Cardiac septum (tissue), 1 donor: ENCODE data around the gene PC. TPM values are rescaled to one million over a fixed set of nuclear protein-coding genes. Genes with fewer than 3 reads are reported as not detected.

Source experiments
- DNase-seq: peaks from one replicate; pipeline ENCODE4 v3.0.0-alpha.2; 2020; ENCODE audit warnings: low spot score
- intact Hi-C: fragments of 100-400 bp; cut with DNase I; formaldehyde crosslinking; loops from one replicate; pipeline ENCODE4 v1.14.0; 2022
- total RNA-seq: library from RNA; stranded (reverse); fragmentation: NEBNext Ultra II Directional; extraction: Animal tissue kit (Norgen Biotek cat#: 25700); gene quantifications from one replicate; pipeline ENCODE4 v1.2.1, GENCODE V29; 2021
- donor health status: DM: no; HTN: no; CAD: no.

PC gene
- total RNA-seq, 1 donor from 2014 or later = 12.1 TPM

DNA sequence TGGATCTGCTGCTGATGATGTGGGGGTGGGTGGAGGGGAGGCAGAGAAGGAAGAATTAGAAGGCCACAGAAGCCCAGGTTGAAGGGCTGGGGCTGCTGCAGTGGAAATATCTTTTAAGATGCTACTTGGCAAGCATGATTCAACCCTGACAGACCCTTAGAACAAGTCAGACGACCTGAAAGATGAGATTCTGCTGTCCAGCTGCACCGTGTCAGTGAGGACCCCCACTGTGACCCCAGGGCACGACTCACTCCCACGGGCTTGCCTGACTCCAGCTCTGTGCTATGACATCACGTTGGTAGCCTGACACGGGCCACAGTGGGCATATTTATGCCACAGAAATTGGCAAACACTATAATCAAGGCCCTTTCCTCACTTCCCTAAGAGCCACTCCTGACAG lies 65.3 kb downstream of the PC start:
- intact Hi-C loops = no loop called here
- no peak for DNase-seq

DNA sequence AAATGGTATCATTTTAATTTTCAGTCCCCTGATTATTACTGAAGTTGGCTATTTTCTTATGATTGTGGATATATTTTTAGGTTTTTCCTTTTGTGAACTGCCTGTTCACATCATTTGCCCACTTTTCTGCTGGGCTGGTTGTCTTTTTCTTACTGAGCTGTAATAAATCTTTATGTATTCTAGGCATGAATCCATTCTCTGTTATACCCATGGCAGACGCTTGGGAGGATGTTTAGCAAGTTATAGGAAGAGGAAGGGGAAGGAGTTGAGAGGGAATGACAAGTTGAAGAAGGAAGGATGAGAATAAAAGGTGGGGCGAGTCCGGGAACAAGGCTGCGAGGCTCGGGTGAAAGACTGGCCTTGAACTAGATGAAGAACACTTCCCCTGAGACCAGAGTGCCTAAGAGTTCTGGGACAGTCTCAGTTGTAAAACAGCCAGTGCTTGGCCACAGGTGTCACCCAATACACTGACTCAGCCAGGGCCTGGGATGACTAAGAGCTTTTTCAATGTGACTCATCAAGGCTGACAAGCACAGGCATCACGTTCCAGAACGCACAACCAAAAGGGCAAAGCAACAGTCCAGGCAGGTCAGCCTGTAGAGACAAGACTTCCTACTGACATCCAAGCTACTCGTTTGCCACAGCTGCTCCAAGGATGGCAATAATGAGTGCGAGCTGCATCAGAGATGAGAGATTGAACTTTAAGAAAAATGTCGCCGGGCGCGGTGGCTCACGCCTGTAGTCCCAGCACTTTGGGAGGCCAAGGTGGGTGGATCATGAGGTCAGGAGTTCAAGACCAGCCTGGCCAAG lies 66.1 kb downstream of the PC start:
- no peak for DNase-seq
- intact Hi-C loops = no loop called here

DNA sequence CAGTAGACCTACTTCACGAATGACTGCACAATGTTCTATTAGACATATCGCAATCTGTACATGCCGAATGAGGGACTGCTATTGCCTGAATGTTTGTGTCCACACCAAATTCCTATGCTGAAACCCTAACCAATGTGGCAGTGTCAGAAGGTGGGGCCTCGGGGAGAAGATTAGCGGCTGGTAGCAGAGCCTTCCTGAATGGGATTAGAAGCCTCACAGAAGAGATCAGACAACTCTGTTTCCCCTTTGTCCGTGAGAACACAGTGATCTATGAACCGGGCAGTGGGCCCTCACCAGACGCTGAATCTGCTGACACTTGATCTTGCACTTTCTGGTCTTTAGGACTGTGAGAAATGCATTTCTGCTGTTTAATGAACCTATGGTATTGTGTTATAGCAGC lies 68.2 kb downstream of the PC start:
- intact Hi-C loops = no loop called here
- no peak for DNase-seq

DNA sequence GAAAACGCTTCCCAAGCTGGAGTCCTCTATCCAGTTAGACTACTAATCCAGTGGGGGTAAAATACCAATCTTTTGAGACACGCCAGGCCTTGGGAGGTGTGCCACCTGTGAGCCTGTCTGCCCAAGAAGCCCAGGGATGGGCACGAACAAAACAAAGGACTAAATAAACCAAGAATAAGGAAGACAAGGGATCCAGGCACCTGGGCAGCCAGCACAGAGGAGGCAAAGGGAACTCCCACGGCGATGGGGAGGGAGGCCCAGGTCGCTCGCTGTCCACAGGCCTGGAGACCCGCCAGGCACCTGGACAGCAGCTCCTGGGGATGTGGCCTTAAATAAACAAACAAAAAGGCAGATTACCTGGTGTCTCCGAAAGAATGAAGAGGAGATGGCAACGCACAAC lies 69.9 kb downstream of the PC start:
- intact Hi-C loops = no loop called here

DNA sequence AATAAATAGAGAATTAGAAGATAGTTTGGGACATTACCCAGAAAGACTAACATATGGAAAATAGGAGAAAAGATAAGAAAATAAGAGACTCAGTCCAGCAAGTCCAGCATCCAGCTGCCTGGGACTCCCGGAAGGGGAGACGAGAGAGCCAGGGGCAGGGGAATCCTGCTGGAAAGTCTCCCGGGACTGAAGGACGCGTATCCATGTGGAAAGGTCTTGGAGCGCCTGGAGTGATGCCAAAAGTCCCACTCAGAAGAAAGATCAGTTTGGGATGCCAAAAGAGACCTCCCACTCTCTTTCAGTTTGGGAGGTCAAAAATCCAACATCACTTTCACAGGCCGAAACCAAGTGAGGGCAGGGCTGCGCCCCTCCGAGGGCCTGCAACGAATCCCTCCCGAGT lies 70.7 kb downstream of the PC start:
- intact Hi-C loops = no loop called here

More for the DNA sequence above, 69.9 kb downstream of the PC start:
- DNase-seq = no peak

DNA sequence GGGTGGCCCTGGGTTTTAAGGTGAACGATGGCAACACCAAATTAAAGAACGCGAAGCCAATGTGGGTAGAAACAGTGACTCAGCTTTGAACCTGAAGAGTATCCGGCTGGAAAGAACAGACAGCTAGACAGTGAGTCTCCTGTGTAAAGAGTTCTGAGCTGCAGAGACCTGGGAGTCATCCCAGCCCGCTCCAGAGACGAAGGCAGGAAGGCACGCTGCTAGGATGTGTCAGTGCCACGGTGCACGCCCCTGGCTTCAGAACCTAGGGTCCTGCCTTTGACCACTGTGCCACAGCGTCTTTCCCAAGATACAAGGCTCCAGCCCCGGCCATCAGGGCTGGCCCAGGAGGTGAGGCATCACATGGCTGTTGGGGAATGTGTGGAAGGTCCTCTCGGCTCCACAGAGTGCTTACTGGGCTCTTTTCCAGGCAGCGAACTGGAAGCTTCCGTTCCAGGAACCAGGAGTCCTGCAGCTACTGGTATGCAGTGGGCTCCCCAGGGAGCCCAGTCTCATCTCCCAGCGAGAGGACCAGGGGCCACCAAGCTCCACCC lies 71.4 kb downstream of the PC start:
- intact Hi-C loops = no loop called here
- DNase-seq = no peak

More for the DNA sequence above, 70.7 kb downstream of the PC start:
- no peak for DNase-seq

DNA sequence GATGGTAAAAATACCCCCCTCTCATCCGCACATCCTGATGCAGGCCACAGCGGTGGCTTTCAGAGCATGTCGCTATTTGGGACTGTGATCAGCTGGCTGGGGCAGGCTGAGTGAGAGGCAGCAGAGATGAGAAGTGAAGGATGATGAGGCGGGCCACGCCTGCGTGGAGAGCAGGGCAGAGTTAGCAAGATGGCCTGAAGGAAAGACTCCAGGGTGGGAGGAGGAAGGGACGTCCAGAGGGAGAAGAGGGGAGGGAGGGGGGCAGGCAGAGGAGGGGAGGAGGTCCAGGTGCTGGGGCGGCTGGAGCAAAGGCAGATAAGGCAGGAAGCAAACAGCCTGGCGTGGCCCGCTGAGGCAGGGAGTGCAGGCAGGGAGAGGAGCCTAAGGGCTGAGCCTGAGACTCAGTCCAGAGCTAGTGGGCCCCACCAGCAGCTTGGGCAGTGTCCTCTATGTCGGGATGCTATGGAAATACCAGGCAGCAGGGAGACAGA lies 72.2 kb downstream of the PC start:
- no peak for DNase-seq
- intact Hi-C loops = no loop called here

DNA sequence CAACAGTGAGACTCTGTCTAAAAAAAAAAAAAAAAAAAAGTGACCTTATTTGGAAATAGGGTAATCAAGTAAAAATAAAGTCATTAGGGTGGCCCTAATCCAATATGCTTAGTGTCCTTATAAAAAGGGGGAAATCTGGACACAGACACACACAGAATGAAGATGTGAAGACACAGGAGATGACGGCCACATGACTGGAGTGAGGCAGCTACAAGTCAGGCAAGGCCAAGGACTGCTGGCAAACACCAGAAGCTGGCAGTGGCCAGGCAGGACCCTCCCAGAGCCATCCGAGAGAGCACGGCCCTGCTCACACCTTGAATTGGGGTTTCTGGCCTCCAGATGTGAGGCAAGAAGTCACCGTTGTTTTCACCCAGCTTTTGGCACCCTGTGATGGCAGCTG lies 72.7 kb downstream of the PC start:
- intact Hi-C loops = no loop called here
- no peak for DNase-seq

DNA sequence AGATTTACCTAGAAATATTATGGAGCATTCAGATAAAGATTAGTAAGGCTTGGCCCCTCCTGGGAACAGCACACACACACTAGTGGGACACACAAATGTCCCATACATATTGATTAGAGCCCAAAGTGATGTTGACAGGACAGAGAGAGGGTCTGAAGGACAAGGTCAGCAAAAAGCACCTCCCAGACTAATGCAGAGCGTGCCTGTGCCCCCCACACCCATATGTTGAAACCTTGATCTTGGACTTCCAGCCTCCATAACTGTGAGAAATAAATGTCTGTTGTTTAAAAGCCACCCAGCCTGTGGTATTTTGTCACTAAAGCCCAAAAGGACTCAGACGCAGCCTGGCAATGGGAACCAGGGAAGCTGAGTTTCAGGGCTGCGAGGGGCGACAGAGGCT lies 73.7 kb downstream of the PC start:
- intact Hi-C loops = no loop called here
- no peak for DNase-seq

DNA sequence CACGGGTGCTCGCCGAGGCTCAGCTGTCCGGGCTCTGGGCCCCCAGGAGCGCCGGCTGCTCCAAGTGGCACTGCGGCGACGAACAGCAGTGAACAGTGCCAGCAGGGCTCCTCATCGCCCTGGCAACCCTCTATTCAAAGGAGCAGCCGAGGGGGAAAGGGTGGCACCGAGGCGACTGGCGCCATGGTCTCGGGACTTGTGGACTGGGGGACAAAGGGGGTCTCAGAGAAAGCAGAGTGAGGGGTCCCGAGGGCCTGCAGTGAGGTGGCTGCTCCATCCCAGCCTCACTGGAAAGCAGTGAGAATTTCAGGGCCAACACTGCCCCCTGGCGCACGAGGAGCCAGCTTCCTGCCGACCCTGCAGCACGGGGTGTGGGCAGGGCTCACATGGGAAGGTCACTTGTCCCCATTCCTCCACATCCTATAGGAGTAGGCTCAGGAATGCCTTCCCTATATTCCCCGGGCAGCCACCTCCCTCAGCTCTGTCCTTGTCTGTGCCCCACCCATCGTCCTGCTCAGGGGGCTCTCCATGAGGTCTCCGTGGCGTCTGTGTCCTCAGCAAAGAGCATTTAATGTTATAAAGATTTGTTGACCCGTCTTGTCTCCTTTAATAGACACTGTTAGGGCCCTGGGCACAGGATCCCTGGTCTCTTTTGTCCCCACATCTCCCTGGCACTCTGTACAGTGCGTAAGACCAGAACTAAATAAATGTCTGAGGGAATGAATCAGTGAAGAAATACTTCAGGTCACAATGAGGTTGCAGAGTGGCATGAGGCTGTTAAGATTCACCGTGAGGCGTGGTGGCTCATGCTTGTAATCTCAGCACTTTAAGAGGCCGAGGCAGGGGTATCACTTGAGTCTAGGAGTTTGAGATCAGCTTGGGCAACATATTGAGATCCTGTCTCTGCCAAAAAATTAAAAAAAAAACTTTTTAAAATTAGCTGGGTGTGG lies 74.9 kb downstream of the PC start:
- DNase-seq = no peak
- intact Hi-C loops = no loop called here

DNA sequence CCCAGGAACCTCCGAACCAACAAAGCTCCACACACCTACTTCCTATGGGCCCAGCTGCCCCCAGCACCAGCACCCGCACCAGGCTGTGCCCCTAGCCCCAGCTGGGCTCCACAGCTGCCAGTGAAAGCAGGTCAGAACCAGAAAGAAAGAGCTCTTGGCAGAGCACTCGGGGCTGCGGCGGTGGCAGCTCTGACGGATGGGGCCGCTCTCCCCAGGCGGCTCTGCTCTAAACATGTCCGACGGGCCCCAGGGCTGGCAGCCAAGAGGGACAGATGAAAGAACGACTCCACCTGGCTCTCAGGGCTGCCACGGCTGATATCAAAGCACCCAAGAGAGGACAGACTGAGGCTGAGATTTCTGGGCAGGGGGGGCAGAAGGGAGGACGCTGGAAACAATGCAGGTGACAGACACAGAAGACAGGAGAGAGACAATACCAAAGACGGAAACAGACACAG lies 75.6 kb downstream of the PC start:
- intact Hi-C loops = no loop called here

DNA sequence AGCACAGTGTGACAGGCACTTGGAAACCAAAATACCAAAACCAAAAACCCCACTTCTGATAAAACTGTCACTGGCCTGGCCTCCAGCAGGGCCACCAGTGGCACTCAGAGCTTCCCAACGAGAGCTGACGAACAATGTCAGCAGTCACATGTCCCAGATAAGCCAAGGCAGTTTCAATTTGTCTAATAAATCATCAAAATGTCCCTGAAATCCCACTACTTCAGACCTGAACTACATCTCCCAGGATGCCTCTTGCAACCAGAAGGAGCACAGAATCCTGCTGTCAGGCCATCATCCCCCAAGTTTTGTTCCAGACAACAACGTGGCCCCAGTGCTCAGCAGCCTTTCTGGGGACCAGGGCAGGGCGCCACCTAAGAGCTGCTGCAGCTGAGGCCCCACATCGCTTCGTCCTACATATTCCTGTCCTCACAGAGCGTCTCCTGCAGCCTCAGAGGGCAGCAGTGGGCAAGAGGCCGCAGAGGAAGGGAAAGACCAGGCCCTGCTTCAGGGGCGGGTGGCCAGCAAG lies 76.2 kb downstream of the PC start:
- intact Hi-C loops = no loop called here

More for the DNA sequence above, 75.6 kb downstream of the PC start:
- DNase-seq = no peak

DNA sequence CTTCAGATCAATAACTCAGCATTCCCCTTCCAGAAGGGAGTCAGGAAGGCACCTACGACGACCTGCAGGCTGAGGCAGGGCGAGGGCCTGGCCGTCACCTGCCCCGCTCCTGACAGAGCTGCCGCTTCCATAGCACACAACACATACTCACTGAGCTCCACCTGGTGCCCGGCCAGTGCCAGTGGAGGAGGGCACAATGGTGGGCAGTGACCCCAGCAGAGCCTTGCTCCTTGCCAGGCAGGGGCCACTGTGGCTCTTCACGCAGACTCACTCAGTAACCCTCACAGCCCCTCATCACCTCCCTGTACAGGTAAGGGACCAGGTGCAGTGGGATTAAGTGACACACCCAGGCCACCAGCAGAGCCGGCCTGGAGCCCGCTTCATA lies 76.7 kb downstream of the PC start:
- no peak for DNase-seq
- intact Hi-C loops = no loop called here

More for the DNA sequence above, 76.2 kb downstream of the PC start:
- DNase-seq = no peak

DNA sequence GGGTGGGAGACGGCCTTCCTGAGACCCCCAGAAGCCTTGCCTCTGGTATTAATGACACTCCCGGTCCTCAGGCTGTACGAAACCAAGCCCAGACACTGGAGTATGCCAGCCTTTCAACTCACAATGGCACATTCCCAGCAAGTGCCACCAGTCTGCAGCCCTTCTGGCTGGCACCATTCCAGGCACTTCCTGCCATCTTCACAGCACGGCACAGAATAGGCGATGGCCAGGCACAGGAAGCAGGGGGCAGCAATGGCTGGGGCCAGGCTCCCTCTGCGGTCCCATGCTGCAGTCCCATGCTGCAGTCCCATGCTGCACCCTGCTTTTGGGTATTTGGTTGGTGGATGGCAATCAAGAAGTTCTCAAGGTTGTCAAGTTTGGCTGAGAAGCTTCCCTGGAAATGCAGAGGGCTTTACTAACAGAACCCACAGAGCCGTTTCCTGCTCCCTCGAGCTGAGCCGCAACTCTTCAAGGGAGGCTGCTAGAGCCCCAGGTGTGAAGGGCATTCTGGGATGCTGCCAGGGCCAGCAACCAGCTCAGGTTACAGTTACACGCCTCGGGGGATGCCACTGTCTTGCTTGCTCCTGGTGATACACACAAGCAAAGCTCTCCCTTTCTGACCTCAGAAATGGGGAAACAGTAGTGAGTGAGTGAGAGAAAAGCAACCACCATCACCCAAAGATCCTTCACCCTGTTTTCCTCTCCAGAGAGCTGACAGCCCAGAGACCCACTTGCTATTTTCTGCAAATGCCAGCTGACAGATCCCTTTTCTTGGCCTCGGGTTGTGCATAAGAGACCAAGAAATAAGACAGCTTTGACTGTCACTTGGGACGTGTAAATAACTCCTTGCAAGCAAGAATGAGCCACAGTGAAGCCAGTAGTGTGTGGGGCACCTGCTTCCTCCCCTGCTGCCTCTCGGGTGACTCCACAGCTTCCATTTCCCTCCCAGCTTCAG lies 77.4 kb downstream of the PC start:
- no peak for DNase-seq
- intact Hi-C loops = no loop called here

DNA sequence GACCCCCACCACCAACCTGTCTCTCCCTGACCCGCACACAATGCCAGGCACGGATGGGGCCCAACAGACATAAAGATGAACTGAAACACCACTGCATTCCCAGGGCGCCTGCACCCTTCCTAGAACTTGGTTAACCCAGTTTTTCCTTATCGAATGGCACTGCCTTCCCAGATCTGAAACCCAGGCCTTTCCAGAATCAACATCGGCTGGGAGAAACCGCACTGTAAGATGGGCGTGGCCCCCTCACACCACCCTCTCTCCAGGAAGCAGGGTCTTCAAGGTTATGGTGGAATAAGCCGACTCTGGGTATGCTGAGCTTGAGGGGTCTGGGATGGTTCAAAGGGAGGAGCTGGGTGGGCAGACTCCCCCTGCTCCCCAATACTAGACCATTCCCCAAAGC lies 78.2 kb downstream of the PC start:
- DNase-seq = no peak
- intact Hi-C loops = no loop called here

DNA sequence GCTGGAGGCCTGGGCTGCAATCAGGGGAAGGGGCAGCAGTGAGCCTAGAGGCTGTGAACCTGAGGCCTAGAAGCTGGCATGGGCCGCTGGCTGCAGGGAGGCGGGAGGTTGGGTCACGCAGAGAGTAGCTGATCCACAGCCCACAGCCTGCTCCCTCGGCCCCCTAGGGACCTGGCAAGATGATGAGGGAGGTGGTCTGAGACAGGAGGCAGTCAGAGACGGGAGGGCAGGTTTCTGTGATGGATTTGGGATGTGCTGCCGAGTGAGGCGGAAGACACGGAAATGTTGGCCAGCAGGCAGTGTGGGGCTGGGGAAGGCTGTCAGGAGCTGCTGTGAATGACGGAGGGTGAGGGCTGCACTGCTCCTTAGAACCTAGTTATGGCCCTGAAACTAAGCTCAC lies 78.6 kb downstream of the PC start:
- no peak for DNase-seq
- intact Hi-C loops = no loop called here

DNA sequence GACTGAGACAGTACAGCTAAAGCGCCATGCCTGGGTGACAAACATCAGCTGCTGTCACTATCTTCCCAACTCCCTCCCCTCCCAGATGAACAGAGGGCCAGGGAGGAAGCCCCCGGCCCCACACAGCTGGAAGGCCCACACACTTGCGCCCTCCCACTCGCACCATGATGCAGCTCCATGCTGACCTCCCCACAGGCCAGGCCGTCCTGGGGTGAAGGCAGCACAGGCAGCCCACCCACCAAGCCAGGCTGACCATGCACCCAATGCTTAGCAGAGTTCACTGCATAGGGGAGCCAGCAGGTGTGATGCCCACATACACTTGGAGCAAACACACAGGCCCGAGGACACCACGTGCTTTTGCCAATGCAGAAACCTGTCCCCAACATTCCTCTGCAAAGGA lies 79.2 kb downstream of the PC start:
- no peak for DNase-seq

DNA sequence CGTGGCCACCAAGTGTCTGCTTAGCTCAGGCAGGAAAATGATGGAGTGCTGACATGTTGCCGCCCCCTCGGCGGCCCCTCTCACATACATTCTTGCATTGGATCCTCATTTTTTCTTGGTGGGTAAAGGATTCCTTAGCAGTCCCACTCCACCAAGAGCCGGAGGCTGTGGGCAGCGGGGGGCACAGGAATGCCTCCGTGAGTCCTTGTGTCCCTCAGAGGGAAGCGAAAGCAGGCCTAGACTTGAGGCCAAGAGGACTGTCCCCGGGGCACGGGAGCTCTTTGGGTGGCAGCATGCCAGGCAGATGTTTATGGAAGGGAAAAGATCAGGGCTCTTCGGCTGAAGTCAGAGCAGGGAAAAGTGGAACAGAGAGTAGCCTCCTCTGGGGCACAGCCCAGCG lies 79.7 kb downstream of the PC start:
- no peak for DNase-seq
- intact Hi-C loops = no loop called here

More for the DNA sequence above, 79.2 kb downstream of the PC start:
- intact Hi-C loops = no loop called here
